IMR-90 (cell line): ENCODE results near the gene UNKL. TPM values are rescaled to one million over a fixed set of nuclear protein-coding genes. Genes with fewer than 3 reads are reported as not detected.
A peak's percentile ranks its signal among the peaks of the same experiment; 100 is the strongest.

Experiments used
- ATAC-seq: fragments of 200-7000 bp; cut with Tn5 transposase; 2 replicates; pipeline ENCODE4 v1.9.1; 2020; ENCODE audit warnings: low read depth, mild to moderate bottlenecking, moderate library complexity
- BruUV-seq: library from RNA; stranded (reverse); fragments of 400-500 nt; replicated peaks from 2 replicates; lab custom pipeline; 2021; lab: Mats Ljungman, UMichigan
- CTCF ChIA-PET: fragments of 300-600 bp; formaldehyde crosslinking; extraction: SDS; loops from one replicate; lab custom pipeline; 2021; ENCODE audit warnings: antibody characterized with exemption; lab: Yijun Ruan, JAX
- POLR2A ChIA-PET: fragments of 300-600 bp; sonication (Branson Sonifier 250); formaldehyde crosslinking; loops from one replicate; lab custom pipeline; 2022; ENCODE audit warnings: antibody characterized with exemption; ENCODE audit not compliant: unreplicated experiment; lab: Charles Lee
- DNase-seq: peaks from one replicate; pipeline ENCODE4 v3.0.0; 2013
- H2AFZ ChIP-seq: replicated peaks from 2 replicates; pipeline ENCODE3; 2013; ENCODE audit warnings: low read length, mild to moderate bottlenecking; ENCODE audit not compliant: poor library complexity
- H2AK5ac ChIP-seq: 2 replicates; pipeline ENCODE4 v1.6.1; 2013; ENCODE audit warnings: low read depth, low read length, inconsistent platforms
- H2AK9ac ChIP-seq: replicated peaks from 2 replicates; pipeline ENCODE3; 2013; ENCODE audit warnings: mild to moderate bottlenecking, low read depth, low read length, moderate library complexity; ENCODE audit not compliant: poor library complexity
- H2BK120ac ChIP-seq: 2 replicates; pipeline ENCODE4 v1.6.1; 2013; ENCODE audit warnings: low read depth, low read length, inconsistent platforms
- H2BK15ac ChIP-seq: 3 replicates; pipeline ENCODE4 v1.6.1; 2013; ENCODE audit warnings: low read depth, low read length, inconsistent platforms
- H2BK20ac ChIP-seq: 2 replicates; pipeline ENCODE4 v1.6.1; 2013; ENCODE audit warnings: low read depth, mild to moderate bottlenecking, inconsistent platforms, low read length, moderate library complexity
- H2BK5ac ChIP-seq: 2 replicates; pipeline ENCODE4 v1.6.1; 2013; ENCODE audit warnings: mild to moderate bottlenecking, low read depth, low read length, inconsistent platforms; ENCODE audit not compliant: poor library complexity, severe bottlenecking
- H3K14ac ChIP-seq: replicated peaks from 2 replicates; pipeline ENCODE4 v1.6.1; 2013; ENCODE audit warnings: low read depth, low read length, inconsistent platforms
- H3K18ac ChIP-seq: 2 replicates; pipeline ENCODE4 v1.6.1; 2013; ENCODE audit warnings: low read depth, low read length, control low read depth
- H3K23ac ChIP-seq: 2 replicates; pipeline ENCODE4 v1.6.1; 2013; ENCODE audit warnings: low read depth, low read length, inconsistent platforms
- H3K27ac ChIP-seq: 2 replicates; pipeline ENCODE4 v1.5.1; 2013; ENCODE audit warnings: mild to moderate bottlenecking, control low read depth, low read length; ENCODE audit not compliant: insufficient read depth
- H3K27me3 ChIP-seq: 2 replicates; pipeline ENCODE4 v1.6.1; 2013; ENCODE audit warnings: low read length; ENCODE audit not compliant: control insufficient read depth, insufficient read depth
- H3K36me3 ChIP-seq: 2 replicates; pipeline ENCODE4 v1.6.1; 2013; ENCODE audit warnings: low read length, mixed read lengths; ENCODE audit not compliant: control insufficient read depth, insufficient read depth
- H3K4ac ChIP-seq: 2 replicates; pipeline ENCODE4 v1.6.1; 2013; ENCODE audit warnings: low read depth, low read length, inconsistent platforms
- H3K4me1 ChIP-seq: 2 replicates; pipeline ENCODE4 v1.6.1; 2013; ENCODE audit warnings: low read length, mixed read lengths; ENCODE audit not compliant: control insufficient read depth, insufficient read depth
- H3K4me2 ChIP-seq: 2 replicates; pipeline ENCODE4 v1.6.1; 2013; ENCODE audit warnings: low read depth, mild to moderate bottlenecking, control low read depth, low read length, moderate library complexity
- H3K4me3 ChIP-seq: 2 replicates; pipeline ENCODE4 v1.5.1; 2013; ENCODE audit warnings: low read depth, mild to moderate bottlenecking, control low read depth, low read length, moderate library complexity; ENCODE audit not compliant: insufficient read depth
- H3K56ac ChIP-seq: 2 replicates; pipeline ENCODE4 v1.6.1; 2013; ENCODE audit warnings: low read length, inconsistent platforms; ENCODE audit not compliant: insufficient read depth; ENCODE audit errors: extremely low read depth
- H3K79me1 ChIP-seq, 2 experiments: 2 replicates each; pipeline ENCODE4 v1.6.1; 2013; ENCODE audit warnings: low read length in 2 of 2, inconsistent platforms in 1 of 2, low read depth in 1 of 2
- H3K9ac ChIP-seq: 2 replicates; pipeline ENCODE4 v1.6.1; 2013; ENCODE audit warnings: low read depth, low read length, control low read depth
- H3K9me1 ChIP-seq: 2 replicates; pipeline ENCODE4 v1.6.1; 2013; ENCODE audit warnings: low read length, inconsistent platforms; ENCODE audit not compliant: insufficient read depth
- H3K9me3 ChIP-seq: 2 replicates; pipeline ENCODE4 v1.6.1; 2013; ENCODE audit warnings: low read length; ENCODE audit not compliant: control insufficient read depth, insufficient read depth
- H4K20me1 ChIP-seq: 2 replicates; pipeline ENCODE4 v1.6.1; 2013; ENCODE audit warnings: low read length, inconsistent platforms; ENCODE audit not compliant: insufficient read depth
- H4K5ac ChIP-seq: 2 replicates; pipeline ENCODE4 v1.6.1; 2013; ENCODE audit warnings: mild to moderate bottlenecking, low read depth, low read length, control low read depth
- H4K8ac ChIP-seq, 2 experiments: 2 replicates each; pipeline ENCODE4 v1.6.1; 2013; ENCODE audit warnings: low read depth in 2 of 2, low read length in 2 of 2, control low read depth in 1 of 2, inconsistent platforms in 1 of 2
- H4K91ac ChIP-seq: 2 replicates; pipeline ENCODE4 v1.6.1; 2013; ENCODE audit warnings: low read depth, low read length, inconsistent platforms; ENCODE audit not compliant: insufficient read depth
- BHLHE40 ChIP-seq: fragments of 150-350 bp; IDR thresholded peaks from 2 replicates; pipeline ENCODE4 v1.6.1; 2016; ENCODE audit warnings: mild to moderate bottlenecking, low read depth, low read length
- CEBPB ChIP-seq: IDR thresholded peaks from 2 replicates; pipeline ENCODE4 v1.6.1; 2012; ENCODE audit warnings: low read depth, low read length, improper control_type of control experiment
- CHD1 ChIP-seq: IDR thresholded peaks from 2 replicates; pipeline ENCODE4 v1.6.1; 2012; ENCODE audit warnings: low read depth, low read length, improper control_type of control experiment
- CTCF ChIP-seq: conservative IDR thresholded peaks from 2 replicates; pipeline ENCODE4 v1.5.1; 2012; ENCODE audit warnings: mild to moderate bottlenecking, low read depth, low read length, improper control_type of control experiment
- ELK1 ChIP-seq: fragments of 150-350 bp; IDR thresholded peaks from 2 replicates; pipeline ENCODE4 v1.6.1; 2016; ENCODE audit warnings: low read depth, mild to moderate bottlenecking, low read length, moderate library complexity, borderline replicate concordance
- FOS ChIP-seq: fragments of 150-350 bp; IDR thresholded peaks from 2 replicates; pipeline ENCODE4 v1.6.1; 2016; ENCODE audit warnings: low read depth, low read length
- MAFK ChIP-seq: IDR thresholded peaks from 2 replicates; pipeline ENCODE4 v1.6.1; 2012; ENCODE audit warnings: low read depth, low read length, improper control_type of control experiment
- MAZ ChIP-seq: IDR thresholded peaks from 2 replicates; pipeline ENCODE4 v1.6.1; 2012; ENCODE audit warnings: low read depth, mild to moderate bottlenecking, low read length, improper control_type of control experiment, moderate library complexity, borderline replicate concordance
- MXI1 ChIP-seq: IDR thresholded peaks from 2 replicates; pipeline ENCODE4 v1.6.1; 2012; ENCODE audit warnings: low read depth, mild to moderate bottlenecking, low read length, moderate library complexity, borderline replicate concordance
- NFE2L2 ChIP-seq: fragments of 150-350 bp; IDR thresholded peaks from 2 replicates; pipeline ENCODE4 v1.6.1; 2016; ENCODE audit warnings: low read depth, mild to moderate bottlenecking, low read length
- POLR2A ChIP-seq: IDR thresholded peaks from 2 replicates; pipeline ENCODE4 v1.6.1; 2012; ENCODE audit warnings: mild to moderate bottlenecking, low read depth, low read length
- RAD21 ChIP-seq: IDR thresholded peaks from 2 replicates; pipeline ENCODE4 v1.6.1; 2012; ENCODE audit warnings: low read length, improper control_type of control experiment
- RCOR1 ChIP-seq: IDR thresholded peaks from 2 replicates; pipeline ENCODE4 v1.6.1; 2012; ENCODE audit warnings: mild to moderate bottlenecking, low read length, improper control_type of control experiment; ENCODE audit not compliant: insufficient replicate concordance
- RFX5 ChIP-seq: IDR thresholded peaks from 2 replicates; pipeline ENCODE4 v1.8.0; 2012; ENCODE audit warnings: low read depth, mild to moderate bottlenecking, low read length, moderate library complexity
- SMC3 ChIP-seq: fragments of 150-350 bp; IDR thresholded peaks from 2 replicates; pipeline ENCODE4 v1.6.1; 2016; ENCODE audit warnings: low read depth, mild to moderate bottlenecking, antibody characterized with exemption, low read length, moderate library complexity
- USF2 ChIP-seq: fragments of 150-350 bp; IDR thresholded peaks from 2 replicates; pipeline ENCODE4 v1.6.1; 2017; ENCODE audit warnings: mild to moderate bottlenecking, antibody characterized with exemption, low read length, low read depth
- WGBS, 2 experiments: methylation state at CpG; one replicate each; pipeline versions ENCODE4 v1.1.5 to v1.1.7; 2013; ENCODE audit warnings: missing lambda C conversion rate in 2 of 2; ENCODE audit not compliant: insufficient read length in 1 of 2; ENCODE audit errors: extremely low coverage in 2 of 2; 5-methylcytosine and 5-hydroxymethylcytosine counted together
- dilution Hi-C: fragments of 300-500 bp; cut with HindIII; formaldehyde crosslinking; loops from one replicate; pipeline ENCODE4 v1.14.3; 2018; ENCODE audit warnings: low sequenced_read_pairs; ENCODE audit not compliant: unreplicated experiment
- in situ Hi-C: fragments of 300-500 bp; cut with MboI; formaldehyde crosslinking; loops from 3 replicates; pipeline ENCODE4 v1.14.3; 2019; ENCODE audit warnings: low sequenced_read_pairs, inconsistent platforms, mixed read lengths
- intact Hi-C: fragments of 100-400 bp; cut with micrococcal nuclease; formaldehyde crosslinking; loops from 2 replicates; pipeline ENCODE4 v1.10.0; 2022
- polyA plus RNA-seq, 3 experiments: library from polyadenylated mRNA; depleted of rRNA; stranded (reverse); fragments of >200 nt; gene quantifications; 2 replicates each; pipeline ENCODE4 v1.2.3, GENCODE V29; 2012; ENCODE audit warnings: low replicate concordance in 1 of 3
- total RNA-seq: library from RNA; depleted of rRNA; stranded (reverse); fragments of >200 nt; gene quantifications from 2 replicates; pipeline ENCODE4 v1.2.3, GENCODE V29; 2012

The UNKL gene
- total and polyA plus RNA-seq, 2 of the 4 experiments (the other 2 are of a cell fraction), result 4.1 to 13.3 TPM

- ATAC-seq (no peak), DNase-seq (no peak)
- Histone ChIP-seq H2AK5ac (no peak overlapping the region), H3K27me3 (no peaks in the 10 kb centered on the region), H3K79me1 (peaks cover 2 to 37% of the 10 kb centered on the region in 2 experiments; a peak in 3 of 4 replicates), H4K5ac (no peak overlapping the region), H2BK120ac (no peak overlapping the region), H3K9me1 (no peaks in the 10 kb centered on the region), H3K56ac (no peak overlapping the region), H2BK15ac (no peak overlapping the region), H2AFZ (no peak overlapping the region), H4K8ac (no peak overlapping the region), H3K9me3 (no peaks in the 10 kb centered on the region), H3K23ac (no peak overlapping the region), H3K27ac (no peak overlapping the region), H3K4me2 (no peak overlapping the region), H2BK5ac (no peak overlapping the region), H3K4ac (no peak overlapping the region), H3K4me1 (no peaks in the 10 kb centered on the region), H2BK20ac (no peak overlapping the region), H3K14ac (no peak overlapping the region), H3K4me3 (no peak overlapping the region), H4K91ac (no peak overlapping the region), H2AK9ac (no peak overlapping the region), H3K36me3 (peaks cover 55% of the 10 kb centered on the region), H3K18ac (no peak overlapping the region), H4K20me1 (peaks cover 7% of the 10 kb centered on the region; the same call in 1 of the 2 replicates), H3K9ac (no peak overlapping the region)
- dilution Hi-C loops (no loop called here), intact Hi-C loops (no loop called here), in situ Hi-C loops (no loop called here)
- TF ChIP-seq CEBPB (no peak), USF2 (no peak), NFE2L2 (no peak), SMC3 (no peak), RCOR1 (no peak), BHLHE40 (no peak), MXI1 (no peak), RFX5 (no peak), MAFK (no peak), CHD1 (no peak), FOS (no peak), ELK1 (no peak), POLR2A (no peak), CTCF (no peak), MAZ (no peak), RAD21 (no peak)
- whole genome bisulfite sequencing, 2 experiments, result 86% methylated on average over 11 of the region's 22 CpGs; no CpG with 5 or more reads in 1 of the 2 experiments
- TSS peak; percentile 48 for BruUV-seq
- ChIA-PET POLR2A (interaction anchor here (0.6 kb wide), 1 partner anchor 244 kb away, joined by 4 read pairs; no protein-coding TSS in a partner anchor), CTCF (interaction anchor here (0.6 kb wide), 1 partner anchor 56 kb away, joined by 3 read pairs; no protein-coding TSS in a partner anchor)
Measured at GRCh38 chr16:1364510-1364909, 50.0 kb downstream of the UNKL start.
